GM23338 (cell line): ENCODE data around the gene POLE. TPM values are rescaled to one million over a fixed set of nuclear protein-coding genes. Genes with fewer than 3 reads are reported as not detected.

Experiments
- ATAC-seq: fragments of 200-7000 bp; cut with Tn5 transposase; 3 replicates; pipeline ENCODE4 v1.9.1; 2020
- DNase-seq: peaks from one replicate; pipeline ENCODE4 v3.0.0-alpha.2; 2015; ENCODE audit warnings: low spot score
- H2AFZ ChIP-seq: fragments of 200-600 bp; sonication (generic); 2 replicates; pipeline ENCODE4 v1.8.0; 2016; ENCODE audit warnings: antibody characterized with exemption, mild to moderate bottlenecking, moderate library complexity
- H3F3A ChIP-seq: fragments of 200-600 bp; sonication (generic); replicated peaks from 2 replicates; pipeline ENCODE4 v1.8.0; 2017; ENCODE audit warnings: antibody characterized with exemption, mixed run types, low read depth
- H3K27ac ChIP-seq: fragments of 200-600 bp; sonication (generic); 2 replicates; pipeline ENCODE4 v1.6.1; 2016; ENCODE audit warnings: low read depth
- H3K27me3 ChIP-seq: fragments of 200-600 bp; sonication (generic); 2 replicates; pipeline ENCODE4 v1.8.0; 2016; ENCODE audit warnings: mild to moderate bottlenecking, mixed run types, moderate library complexity; ENCODE audit not compliant: insufficient read depth
- H3K36me3 ChIP-seq: fragments of 200-600 bp; sonication (generic); 2 replicates; pipeline ENCODE4 v1.8.0; 2016; ENCODE audit warnings: mild to moderate bottlenecking; ENCODE audit not compliant: insufficient read depth
- H3K4me1 ChIP-seq: fragments of 200-600 bp; sonication (generic); 2 replicates; pipeline ENCODE4 v1.8.0; 2016; ENCODE audit warnings: mild to moderate bottlenecking, moderate library complexity; ENCODE audit not compliant: insufficient read depth
- H3K4me2 ChIP-seq: fragments of 200-600 bp; sonication (generic); 2 replicates; pipeline ENCODE4 v1.7.1; 2017; ENCODE audit warnings: mixed run types
- H3K4me3 ChIP-seq: fragments of 200-600 bp; sonication (generic); 2 replicates; pipeline ENCODE4 v1.6.1; 2016; ENCODE audit warnings: mixed run types
- H3K79me2 ChIP-seq: fragments of 200-600 bp; sonication (generic); replicated peaks from 2 replicates; pipeline ENCODE4 v1.8.0; 2017; ENCODE audit warnings: mild to moderate bottlenecking; ENCODE audit not compliant: insufficient read depth
- H3K9me2 ChIP-seq: fragments of 200-600 bp; sonication (generic); 2 replicates; pipeline ENCODE4 v1.8.0; 2017; ENCODE audit not compliant: insufficient read depth
- H4K20me1 ChIP-seq: fragments of 200-600 bp; sonication (generic); replicated peaks from 2 replicates; pipeline ENCODE4 v1.8.0; 2017; ENCODE audit warnings: mild to moderate bottlenecking; ENCODE audit not compliant: insufficient read depth
- H3K27ac Mint-ChIP-seq: 2 replicates; pipeline ENCODE4 v1.8.0; 2020; ENCODE audit warnings: inconsistent platforms, mild to moderate bottlenecking, moderate library complexity, mixed read lengths
- H3K27me3 Mint-ChIP-seq: 3 replicates; pipeline ENCODE4 v1.8.0; 2022; ENCODE audit warnings: low read depth, mild to moderate bottlenecking, moderate library complexity, mixed read lengths, inconsistent platforms; ENCODE audit not compliant: insufficient read depth, poor library complexity
- H3K36me3 Mint-ChIP-seq: 3 replicates; pipeline ENCODE4 v1.8.0; 2021; ENCODE audit warnings: low read depth, mild to moderate bottlenecking, inconsistent platforms, moderate library complexity, mixed read lengths
- H3K4me1 Mint-ChIP-seq: 3 replicates; pipeline ENCODE4 v1.8.0; 2020; ENCODE audit warnings: mild to moderate bottlenecking, inconsistent platforms, mixed read lengths
- H3K4me3 Mint-ChIP-seq: 3 replicates; pipeline ENCODE4 v1.8.0; 2021; ENCODE audit warnings: moderate library complexity, mild to moderate bottlenecking, inconsistent platforms, mixed read lengths
- H3K9me3 Mint-ChIP-seq: 3 replicates; pipeline ENCODE4 v1.8.0; 2020; ENCODE audit warnings: moderate library complexity, mild to moderate bottlenecking, inconsistent platforms, mixed read lengths
- CTCF ChIP-seq, 2 experiments: fragments of 200-600 bp in 1 of 2; sonication (generic) in 1 of 2; conservative IDR thresholded peaks; 2 replicates each; pipeline versions ENCODE4 v1.5.1 to v1.6.1; 2016 to 2017; ENCODE audit warnings: antibody characterized with exemption in 2 of 2, low read depth in 2 of 2, mild to moderate bottlenecking in 2 of 2, moderate library complexity in 1 of 2
- ETS1 ChIP-seq: IDR thresholded peaks from 2 replicates; pipeline ENCODE4 v1.6.1; 2016; ENCODE audit warnings: antibody characterized with exemption
- EZH2 ChIP-seq: fragments of 200-600 bp; sonication (generic); IDR thresholded peaks from one replicate; pipeline ENCODE4 v1.8.0; 2017; ENCODE audit warnings: antibody characterized with exemption, mild to moderate bottlenecking, low read depth; ENCODE audit not compliant: unreplicated experiment
- JUNB ChIP-seq: IDR thresholded peaks from one replicate; pipeline ENCODE4 v1.6.1; 2016; ENCODE audit warnings: antibody characterized with exemption; ENCODE audit not compliant: unreplicated experiment
- NANOG ChIP-seq: IDR thresholded peaks from 2 replicates; pipeline ENCODE4 v1.6.1; 2016; ENCODE audit warnings: antibody characterized with exemption, borderline replicate concordance
- POLR2AphosphoS5 ChIP-seq: IDR thresholded peaks from 2 replicates; pipeline ENCODE4 v1.6.1; 2016; ENCODE audit warnings: antibody characterized with exemption, low read depth
- REST ChIP-seq: IDR thresholded peaks from one replicate; pipeline ENCODE4 v1.6.1; 2018; ENCODE audit warnings: antibody characterized with exemption; ENCODE audit not compliant: unreplicated experiment
- STAT1 ChIP-seq: IDR thresholded peaks from one replicate; pipeline ENCODE4 v1.6.1; 2016; ENCODE audit warnings: antibody characterized with exemption; ENCODE audit not compliant: unreplicated experiment
- ZNF114 ChIP-seq: fragments of 250-450 bp; sonication (Bioruptor Pico); IDR thresholded peaks from 2 replicates; pipeline ENCODE4 v1.5.0; 2020; ENCODE audit warnings: mild to moderate bottlenecking, moderate library complexity
- ZNF331 ChIP-seq: fragments of 250-450 bp; sonication (Bioruptor Pico); IDR thresholded peaks from 2 replicates; pipeline ENCODE4 v1.5.0; 2020; ENCODE audit warnings: low read depth, mild to moderate bottlenecking, moderate library complexity
- ZNF462 ChIP-seq: fragments of 250-450 bp; sonication (Bioruptor Pico); IDR thresholded peaks from 2 replicates; pipeline ENCODE4 v1.5.0; 2020; ENCODE audit warnings: mild to moderate bottlenecking, moderate library complexity
- polyA plus RNA-seq: library from polyadenylated mRNA; unstranded; fragments of >200 nt; fragmentation: Nextera tagmentation; extraction: Ambion mirVana; gene quantifications from 2 replicates; pipeline ENCODE4 v1.2.1, GENCODE V29; 2016
- total RNA-seq: library from RNA; depleted of rRNA; stranded (reverse); fragments of >200 nt; shearing (Covaris generic); gene quantifications from 2 replicates; pipeline ENCODE4 v1.2.3, GENCODE V29; 2014

POLE gene
- total and polyA plus RNA-seq, 2 experiments from 2014 or later, result 33.6 to 125 TPM

GRCh38 chr12:132624910-132625630 is 62.1 kb downstream of the POLE start (continued):
- no peak for TF ChIP-seq REST

GRCh38 chr12:132624186-132624855 is 62.8 kb downstream of the POLE start:
- H3K4me3 ChIP-seq, result no peak overlapping the region
- H3K4me1 ChIP-seq, result no peaks in the 10 kb centered on the region
- Mint-ChIP-seq H3K36me3 (peaks cover 35% of the 10 kb centered on the region), H3K9me3 (no peaks in the 10 kb centered on the region), H3K27me3 (peaks cover 17% of the 10 kb centered on the region), H3K4me1 (peaks cover 10% of the 10 kb centered on the region), H3K27ac (no peak overlapping the region), H3K4me3 (no peak overlapping the region)
- no peak overlapping the region for H2AFZ ChIP-seq
- H3K36me3 ChIP-seq, result peaks cover 4% of the 10 kb centered on the region; the same call in 1 of the 2 replicates
- H3K79me2 ChIP-seq, result no peaks in the 10 kb centered on the region
- H3K4me2 ChIP-seq, result no peak overlapping the region
- 0 out of 2 replicates have a peak, but pooled peaks cover 10% of the 10 kb centered on the region for H4K20me1 ChIP-seq
- DNase-seq (no peak), ATAC-seq (no peak)
- H3F3A ChIP-seq, result 0 out of 2 replicates have a peak, but pooled peaks cover 3% of the 10 kb centered on the region
- peaks cover 14% of the 10 kb centered on the region for H3K27me3 ChIP-seq
- no peaks in the 10 kb centered on the region for H3K9me2 ChIP-seq
- no peak overlapping the region for H3K27ac ChIP-seq
- TF ChIP-seq ETS1, result no peak
- no peak for TF ChIP-seq NANOG
- TF ChIP-seq STAT1, result no peak
- no peak for TF ChIP-seq CTCF (conservative IDR thresholded peaks at IDR 0.05; ENCODE audit: low read depth in 2 of 2)
- no peak for TF ChIP-seq ZNF331 (CRISPR knock-in tag)
- no peak for TF ChIP-seq ZNF114 (CRISPR knock-in tag)
- TF ChIP-seq EZH2, result no peak
- no peak for TF ChIP-seq POLR2AphosphoS5
- TF ChIP-seq ZNF462 (CRISPR knock-in tag), result no peak
- TF ChIP-seq JUNB, result no peak
